Chondrocyte (in vitro differentiated cells): ENCODE data around the gene ANAPC13. TPM values are rescaled to one million over a fixed set of nuclear protein-coding genes. Genes with fewer than 3 reads are reported as not detected.

Experiments
- DNase-seq: peaks from one replicate; pipeline ENCODE4 v3.0.0; 2021; ENCODE audit warnings: mixed read lengths, low spot score
- H3K27ac Mint-ChIP-seq: one replicate; pipeline ENCODE4 v1.8.0; 2021; ENCODE audit warnings: mild to moderate bottlenecking, moderate library complexity, mixed read lengths; ENCODE audit not compliant: unreplicated experiment
- H3K27me3 Mint-ChIP-seq: 2 replicates; pipeline ENCODE4 v1.8.0; 2021; ENCODE audit warnings: low read depth, mixed read lengths
- H3K36me3 Mint-ChIP-seq: 2 replicates; pipeline ENCODE4 v1.8.0; 2021; ENCODE audit warnings: low read depth, mixed read lengths
- H3K4me1 Mint-ChIP-seq: 2 replicates; pipeline ENCODE4 v1.8.0; 2021; ENCODE audit warnings: low read depth, mild to moderate bottlenecking, mixed read lengths
- H3K4me3 Mint-ChIP-seq: one replicate; pipeline ENCODE4 v1.8.0; 2021; ENCODE audit warnings: mild to moderate bottlenecking, moderate library complexity, mixed read lengths; ENCODE audit not compliant: unreplicated experiment
- H3K9me3 Mint-ChIP-seq: 2 replicates; pipeline ENCODE4 v1.8.0; 2021; ENCODE audit warnings: low read depth, mixed read lengths
- CTCF ChIP-seq: fragments of 200-600 bp; sonication (generic); IDR thresholded peaks from 2 replicates; pipeline ENCODE4 v1.5.0; 2021; ENCODE audit warnings: antibody characterized with exemption, mild to moderate bottlenecking, moderate library complexity
- total RNA-seq: library from RNA; stranded (reverse); gene quantifications from 3 replicates; pipeline ENCODE4 v1.2.1, GENCODE V29; 2021

ANAPC13 gene
- total RNA-seq, 1 donor from 2014 or later: 86.0 TPM

- Mint-ChIP-seq H3K4me3 (peak overlapping the region; percentile 92), H3K4me1 (peaks cover 60% of the 10 kb centered on the region), H3K36me3 (peaks cover 11% of the 10 kb centered on the region), H3K9me3 (no peaks in the 10 kb centered on the region), H3K27ac (peak overlapping the region; percentile 100), H3K27me3 (no peaks in the 10 kb centered on the region)
- no peak for DNase-seq
- TF ChIP-seq CTCF: no peak
Measured at GRCh38 chr3:134485075-134485717, 589 bp downstream of the ANAPC13 start.

GRCh38 chr3:134483195-134483900, 2.4 kb downstream of the ANAPC13 start:
- DNase-seq: no peak
- Mint-ChIP-seq H3K4me3 (peak overlapping the region; percentile 39), H3K27ac (peak overlapping the region; percentile 86), H3K36me3 (peaks cover 11% of the 10 kb centered on the region), H3K9me3 (no peaks in the 10 kb centered on the region), H3K4me1 (peaks cover 66% of the 10 kb centered on the region), H3K27me3 (no peaks in the 10 kb centered on the region)
- no peak for TF ChIP-seq CTCF

- TF ChIP-seq CTCF: no peak
- Mint-ChIP-seq H3K27ac (peak overlapping the region; percentile 68), H3K27me3 (no peaks in the 10 kb centered on the region), H3K4me3 (no peak overlapping the region), H3K9me3 (no peaks in the 10 kb centered on the region), H3K36me3 (peaks cover 12% of the 10 kb centered on the region), H3K4me1 (peaks cover 70% of the 10 kb centered on the region)
- DNase-seq: no peak
Measured at GRCh38 chr3:134482622-134483021, 3.2 kb downstream of the ANAPC13 start.

- Mint-ChIP-seq H3K36me3 (peaks cover 17% of the 10 kb centered on the region), H3K27ac (no peak overlapping the region), H3K4me1 (peaks cover 72% of the 10 kb centered on the region), H3K4me3 (no peak overlapping the region), H3K27me3 (no peaks in the 10 kb centered on the region), H3K9me3 (no peaks in the 10 kb centered on the region)
- TF ChIP-seq CTCF: no peak
- no peak for DNase-seq
Measured at GRCh38 chr3:134481166-134481565, 4.6 kb downstream of the ANAPC13 start.

GRCh38 chr3:134480546-134480945, 5.2 kb downstream of the ANAPC13 start:
- H3K27me3 Mint-ChIP-seq: no peaks in the 10 kb centered on the region
- no peak for TF ChIP-seq CTCF
- no peak overlapping the region for H3K4me3 Mint-ChIP-seq
- H3K27ac Mint-ChIP-seq: peak overlapping the region; percentile 45
- no peaks in the 10 kb centered on the region for H3K9me3 Mint-ChIP-seq
- H3K4me1 Mint-ChIP-seq: peaks cover 72% of the 10 kb centered on the region
- no peak for DNase-seq
- H3K36me3 Mint-ChIP-seq: peaks cover 17% of the 10 kb centered on the region
